WTC11 (cell line): ENCODE data around the gene LDLRAD1. TPM values are rescaled to one million over a fixed set of nuclear protein-coding genes. Genes with fewer than 3 reads are reported as not detected.

ENCODE experiments used
- ATAC-seq: fragments of 200-7000 bp; cut with Tn5 transposase; 2 replicates; pipeline ENCODE4 v1.10.0; 2021; ENCODE audit warnings: mild to moderate bottlenecking, moderate library complexity
- CTCF ChIA-PET: fragments of 300-600 bp; sonication (Branson Sonifier 250); formaldehyde crosslinking; loops from one replicate; lab custom pipeline; 2021; ENCODE audit warnings: antibody characterized with exemption; lab: Charles Lee
- POLR2A ChIA-PET: fragments of 350-600 bp; sonication (Branson Sonifier 250); formaldehyde crosslinking; loops from one replicate; lab custom pipeline; 2021; ENCODE audit warnings: antibody characterized with exemption; lab: Charles Lee
- DNase-seq: peaks from one replicate; pipeline ENCODE4 v3.0.0; 2021; ENCODE audit warnings: low spot score
- H3K27ac Mint-ChIP-seq: 2 replicates; pipeline ENCODE4 v1.8.0; 2021; ENCODE audit warnings: mixed read lengths
- H3K27me3 Mint-ChIP-seq: 2 replicates; pipeline ENCODE4 v1.8.0; 2021; ENCODE audit warnings: low read depth, mild to moderate bottlenecking, moderate library complexity, mixed read lengths
- H3K36me3 Mint-ChIP-seq: 2 replicates; pipeline ENCODE4 v1.8.0; 2021; ENCODE audit warnings: mixed read lengths
- H3K4me1 Mint-ChIP-seq: 2 replicates; pipeline ENCODE4 v1.8.0; 2022; ENCODE audit warnings: mixed read lengths
- H3K4me3 Mint-ChIP-seq: 2 replicates; pipeline ENCODE4 v1.8.0; 2021; ENCODE audit warnings: mild to moderate bottlenecking, moderate library complexity, mixed read lengths
- H3K9me3 Mint-ChIP-seq: 2 replicates; pipeline ENCODE4 v1.8.0; 2021; ENCODE audit warnings: mixed read lengths
- AR ChIP-seq: fragments of 250-450 bp; sonication (Bioruptor Pico); IDR thresholded peaks from 2 replicates; pipeline ENCODE4 v1.9.0; 2021; ENCODE audit warnings: mild to moderate bottlenecking
- ATF1 ChIP-seq: sonication (generic); formaldehyde crosslinking; IDR thresholded peaks from 2 replicates; pipeline ENCODE4 v1.8.1; 2023; ENCODE audit warnings: mild to moderate bottlenecking, moderate library complexity, missing genetic modification reagents
- ATF3 ChIP-seq: sonication (generic); formaldehyde crosslinking; conservative IDR thresholded peaks from 2 replicates; pipeline ENCODE4 v1.8.1; 2022; ENCODE audit warnings: mild to moderate bottlenecking, missing genetic modification reagents
- CBFB ChIP-seq: sonication (generic); formaldehyde crosslinking; IDR thresholded peaks from 2 replicates; pipeline ENCODE4 v1.8.1; 2022; ENCODE audit warnings: mild to moderate bottlenecking, low read depth, missing genetic modification reagents
- CDX4 ChIP-seq: fragments of 250-450 bp; sonication (Bioruptor Pico); IDR thresholded peaks from 2 replicates; pipeline ENCODE4 v1.9.0; 2021; ENCODE audit warnings: moderate library complexity, mild to moderate bottlenecking, inconsistent platforms, borderline replicate concordance
- CREM ChIP-seq: sonication (generic); formaldehyde crosslinking; IDR thresholded peaks from 2 replicates; pipeline ENCODE4 v1.8.1; 2022; ENCODE audit warnings: mild to moderate bottlenecking, missing genetic modification reagents, moderate library complexity
- ELF4 ChIP-seq: sonication (generic); formaldehyde crosslinking; IDR thresholded peaks from 2 replicates; pipeline ENCODE4 v1.8.1; 2022; ENCODE audit warnings: low read depth, mild to moderate bottlenecking, moderate library complexity, missing genetic modification reagents
- GRHL2 ChIP-seq: fragments of 250-450 bp; sonication (Bioruptor Pico); IDR thresholded peaks from 2 replicates; pipeline ENCODE4 v1.8.0; 2022; ENCODE audit warnings: mild to moderate bottlenecking, moderate library complexity; ENCODE audit not compliant: insufficient replicate concordance, severe bottlenecking
- HMGA2 ChIP-seq: fragments of 250-450 bp; sonication (Bioruptor Pico); IDR thresholded peaks from 2 replicates; pipeline ENCODE4 v1.4.0; 2021; ENCODE audit warnings: mild to moderate bottlenecking, moderate library complexity
- MYBL2 ChIP-seq: sonication (generic); formaldehyde crosslinking; IDR thresholded peaks from 2 replicates; pipeline ENCODE4 v1.8.1; 2023; ENCODE audit warnings: mild to moderate bottlenecking, moderate library complexity, missing genetic modification reagents
- NFATC4 ChIP-seq: fragments of 250-450 bp; sonication (Bioruptor Pico); IDR thresholded peaks from 2 replicates; pipeline ENCODE4 v1.9.0; 2021; ENCODE audit warnings: mild to moderate bottlenecking
- NR1H2 ChIP-seq: sonication (generic); formaldehyde crosslinking; IDR thresholded peaks from 2 replicates; pipeline ENCODE4 v1.9.0; 2021; ENCODE audit warnings: mild to moderate bottlenecking, moderate library complexity, missing genetic modification reagents
- NR3C1 ChIP-seq: sonication (generic); formaldehyde crosslinking; conservative IDR thresholded peaks from 2 replicates; pipeline ENCODE4 v1.8.1; 2023; ENCODE audit warnings: low read depth, mild to moderate bottlenecking, missing genetic modification reagents
- OVOL2 ChIP-seq: fragments of 250-450 bp; sonication (Bioruptor Pico); IDR thresholded peaks from 2 replicates; pipeline ENCODE4 v1.9.0; 2021; ENCODE audit warnings: mild to moderate bottlenecking, borderline replicate concordance
- RORB ChIP-seq: fragments of 250-450 bp; sonication (Bioruptor Pico); IDR thresholded peaks from 2 replicates; pipeline ENCODE4 v1.9.0; 2021; ENCODE audit warnings: mild to moderate bottlenecking
- TEAD1 ChIP-seq: sonication (generic); formaldehyde crosslinking; IDR thresholded peaks from 2 replicates; pipeline ENCODE4 v1.8.0; 2022; ENCODE audit warnings: mild to moderate bottlenecking, missing genetic modification reagents
- TP53 ChIP-seq: sonication (generic); formaldehyde crosslinking; IDR thresholded peaks from 2 replicates; pipeline ENCODE4 v1.8.1; 2023; ENCODE audit warnings: mild to moderate bottlenecking, missing genetic modification reagents
- ZNF263 ChIP-seq: sonication (generic); formaldehyde crosslinking; IDR thresholded peaks from 2 replicates; pipeline ENCODE4 v1.8.1; 2022; ENCODE audit warnings: low read depth, mild to moderate bottlenecking, moderate library complexity, missing genetic modification reagents
- ZNF281 ChIP-seq: sonication (generic); formaldehyde crosslinking; IDR thresholded peaks from 2 replicates; pipeline ENCODE4 v1.8.0; 2023; ENCODE audit warnings: mild to moderate bottlenecking, missing genetic modification reagents
- ZNF396 ChIP-seq: fragments of 250-450 bp; sonication (Bioruptor Pico); IDR thresholded peaks from 2 replicates; pipeline ENCODE4 v1.8.0; 2021; ENCODE audit warnings: mild to moderate bottlenecking, moderate library complexity, borderline replicate concordance
- ZNF671 ChIP-seq: fragments of 250-450 bp; sonication (Bioruptor Pico); IDR thresholded peaks from 2 replicates; pipeline ENCODE4 v1.8.0; 2021; ENCODE audit warnings: mild to moderate bottlenecking
- total RNA-seq: library from RNA; stranded (reverse); gene quantifications from 3 replicates; pipeline ENCODE4 v1.2.3, GENCODE V29; 2021
- TF ChIP-seq, protein P1 (sequence below): fragments of 250-450 bp; sonication (Bioruptor Pico); IDR thresholded peaks from 2 replicates; pipeline ENCODE4 v1.9.0; 2021; ENCODE audit warnings: mild to moderate bottlenecking
- TF ChIP-seq, protein P2 (sequence below): sonication (generic); formaldehyde crosslinking; IDR thresholded peaks from 2 replicates; pipeline ENCODE4 v1.8.1; 2022; ENCODE audit warnings: low read depth, mild to moderate bottlenecking, moderate library complexity, missing genetic modification reagents, borderline replicate concordance

Gene LDLRAD1
- total RNA-seq, 1 experiment from 2014 or later: 0.09 TPM

DNA sequence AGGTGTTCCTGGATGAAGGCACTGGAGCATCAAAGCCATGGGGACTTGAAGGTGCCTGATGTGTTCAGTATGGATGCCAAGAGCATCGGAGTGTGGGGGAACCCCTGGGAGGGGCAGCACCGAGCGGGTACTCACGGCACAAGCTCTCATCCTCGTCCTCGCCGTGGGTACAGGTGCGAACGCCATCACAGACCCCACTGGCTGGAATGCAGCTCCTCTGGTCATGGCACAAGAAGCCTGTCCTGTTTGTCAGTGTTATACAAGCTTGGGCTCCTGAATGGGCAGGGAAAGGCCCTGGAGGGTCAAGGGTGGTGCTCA lies 6.0 kb downstream of the LDLRAD1 start:
- TF ChIP-seq AR: no peak
- TF ChIP-seq TP53 (CRISPR knock-in tag): no peak
- no peak for TF ChIP-seq CREM (CRISPR knock-in tag)
- no peak for TF ChIP-seq ZNF396 (CRISPR knock-in tag)
- no peak for TF ChIP-seq GRHL2 (CRISPR knock-in tag)
- TF ChIP-seq ATF3: no peak
- TF ChIP-seq, all 79 proteins: peak for 0
- Mint-ChIP-seq H3K27me3 (peaks cover 3% of the 10 kb centered on the region; the same call in 1 of the 2 replicates), H3K4me1 (peaks cover 9% of the 10 kb centered on the region), H3K4me3 (no peak overlapping the region), H3K9me3 (no peaks in the 10 kb centered on the region), H3K36me3 (no peaks in the 10 kb centered on the region), H3K27ac (no peak overlapping the region)
- ATAC-seq: no peak
- CTCF ChIA-PET: interaction anchor here (0.8 to 1.2 kb wide), 3 partner anchors 20 to 70 kb away, joined by 3 to 6 read pairs (median 5); no protein-coding TSS in a partner anchor
- no peak for DNase-seq
- POLR2A ChIA-PET: no interaction called here

- no peak overlapping the region for H3K4me3 Mint-ChIP-seq
- H3K27ac Mint-ChIP-seq: no peak overlapping the region
- POLR2A ChIA-PET: no interaction called here
- H3K36me3 Mint-ChIP-seq: no peaks in the 10 kb centered on the region
- DNase-seq (no peak), ATAC-seq (no peak)
- H3K27me3 Mint-ChIP-seq: peaks cover 3% of the 10 kb centered on the region; the same call in 1 of the 2 replicates
- peaks cover 9% of the 10 kb centered on the region for H3K4me1 Mint-ChIP-seq
- H3K9me3 Mint-ChIP-seq: no peaks in the 10 kb centered on the region
- TF ChIP-seq ATF1 (CRISPR knock-in tag) (no peak), MYBL2 (CRISPR knock-in tag) (no peak), ZNF671 (CRISPR knock-in tag) (no peak), TEAD1 (no peak), NFATC4 (CRISPR knock-in tag) (no peak), ZNF263 (CRISPR knock-in tag) (no peak)
- TF ChIP-seq, protein P1, sequence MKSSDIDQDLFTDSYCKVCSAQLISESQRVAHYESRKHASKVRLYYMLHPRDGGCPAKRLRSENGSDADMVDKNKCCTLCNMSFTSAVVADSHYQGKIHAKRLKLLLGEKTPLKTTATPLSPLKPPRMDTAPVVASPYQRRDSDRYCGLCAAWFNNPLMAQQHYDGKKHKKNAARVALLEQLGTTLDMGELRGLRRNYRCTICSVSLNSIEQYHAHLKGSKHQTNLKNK (CRISPR knock-in tag): no peak
- CTCF ChIA-PET: interaction anchor here (0.8 kb wide), 1 partner anchor 19 kb away, joined by 6 read pairs; no protein-coding TSS in a partner anchor
Measured at GRCh38 chr1:54011316-54012007, 6.5 kb downstream of the LDLRAD1 start.

GRCh38 chr1:54010415-54011117 lies 7.4 kb downstream of the LDLRAD1 start:
- Mint-ChIP-seq H3K27ac (no peak overlapping the region), H3K27me3 (peaks cover 5% of the 10 kb centered on the region), H3K4me1 (peaks cover 4% of the 10 kb centered on the region), H3K9me3 (peaks cover 2% of the 10 kb centered on the region), H3K4me3 (no peak overlapping the region), H3K36me3 (peaks cover under 1% of the 10 kb centered on the region; the same call in 1 of the 2 replicates)
- ChIA-PET CTCF (interaction anchor here (5.3 kb wide), 1 partner anchor 19 kb away, joined by 26 read pairs; no protein-coding TSS in a partner anchor), POLR2A (no interaction called here)
- no peak for DNase-seq
- ATAC-seq: no peak
- no peak for TF ChIP-seq CDX4 (CRISPR knock-in tag)
- TF ChIP-seq ELF4 (CRISPR knock-in tag): no peak
- TF ChIP-seq ZNF263 (CRISPR knock-in tag): no peak
- no peak for TF ChIP-seq RORB
- TF ChIP-seq, protein P2, sequence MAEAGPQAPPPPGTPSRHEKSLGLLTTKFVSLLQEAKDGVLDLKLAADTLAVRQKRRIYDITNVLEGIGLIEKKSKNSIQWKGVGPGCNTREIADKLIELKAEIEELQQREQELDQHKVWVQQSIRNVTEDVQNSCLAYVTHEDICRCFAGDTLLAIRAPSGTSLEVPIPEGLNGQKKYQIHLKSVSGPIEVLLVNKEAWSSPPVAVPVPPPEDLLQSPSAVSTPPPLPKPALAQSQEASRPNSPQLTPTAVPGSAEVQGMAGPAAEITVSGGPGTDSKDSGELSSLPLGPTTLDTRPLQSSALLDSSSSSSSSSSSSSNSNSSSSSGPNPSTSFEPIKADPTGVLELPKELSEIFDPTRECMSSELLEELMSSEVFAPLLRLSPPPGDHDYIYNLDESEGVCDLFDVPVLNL (CRISPR knock-in tag): no peak
- no peak for TF ChIP-seq NR3C1 (CRISPR knock-in tag)
- no peak for TF ChIP-seq ZNF281 (CRISPR knock-in tag)
- TF ChIP-seq CBFB: no peak
- TF ChIP-seq HMGA2 (CRISPR knock-in tag): no peak
- no peak for TF ChIP-seq ZNF671 (CRISPR knock-in tag)
- no peak for TF ChIP-seq OVOL2
- no peak for TF ChIP-seq NR1H2
